Body of pancreas (tissue), 4 donors: ENCODE measurements around the gene FASTK. TPM values are rescaled to one million over a fixed set of nuclear protein-coding genes. Genes with fewer than 3 reads are reported as not detected.

ENCODE experiments used
- ATAC-seq: fragments of 150-250 bp; one replicate; pipeline ENCODE4 v1.9.1; 2016
- DNase-seq, 4 donors: peaks; one replicate each; pipeline ENCODE4 v3.0.0-alpha.2; 2019
- H3K27ac ChIP-seq, 4 donors: fragments of 200-600 bp; sonication (generic); 1 replicate in 3 of 4; 2 replicates in 1 of 4; pipeline versions ENCODE4 v1.5.1 to v1.6.1; 2016 to 2019; ENCODE audit warnings: mild to moderate bottlenecking in 1 of 4, mixed read lengths in 1 of 4, moderate library complexity in 1 of 4
- H3K27me3 ChIP-seq, 2 donors: fragments of 200-600 bp; sonication (generic); one replicate each; pipeline ENCODE4 v1.6.0; 2016; ENCODE audit warnings: mild to moderate bottlenecking in 1 of 2
- H3K36me3 ChIP-seq, 2 donors: fragments of 200-600 bp; sonication (generic); replicated peaks in 1 of 2; 2 replicates each; pipeline ENCODE4 v1.5.1; 2016; ENCODE audit warnings: low read depth in 2 of 2; ENCODE audit not compliant: insufficient read depth in 1 of 2
- H3K4me1 ChIP-seq: fragments of 200-600 bp; sonication (generic); one replicate; pipeline ENCODE4 v1.6.0; 2016
- H3K4me3 ChIP-seq, 2 donors: fragments of 200-600 bp; sonication (generic); 1 replicate in 1 of 2; 2 replicates in 1 of 2; pipeline ENCODE4 v1.5.1; 2016 to 2019
- H3K9me3 ChIP-seq, 3 donors: fragments of 200-600 bp; sonication (generic); 1 replicate in 2 of 3; 2 replicates in 1 of 3; pipeline ENCODE4 v1.5.1; 2016
- CTCF ChIP-seq, 7 experiments: fragments of 450-650 bp in 4 of 7; fragments of 200-600 bp in 3 of 7; sonication (generic) in 3 of 7; IDR thresholded peaks; one replicate each; pipeline ENCODE4 v1.5.1; 2016 to 2019; ENCODE audit warnings: antibody characterized with exemption in 7 of 7
- POLR2A ChIP-seq, 3 donors: fragments of 450-650 bp; IDR thresholded peaks; one replicate each; pipeline ENCODE4 v1.6.1; 2016; ENCODE audit warnings: antibody characterized with exemption in 3 of 3, mild to moderate bottlenecking in 2 of 3
- WGBS, 2 donors: methylation state at CpG; one replicate each; pipeline ENCODE4 v1.1.5; 2017; 5-methylcytosine and 5-hydroxymethylcytosine counted together
- intact Hi-C: fragments of 100-400 bp; cut with DNase I; formaldehyde crosslinking; loops from one replicate; pipeline ENCODE4 v1.15.1; 2023
- total RNA-seq, 2 donors: library from RNA; depleted of rRNA; stranded (reverse); fragments of >200 nt; gene quantifications; one replicate each; pipeline ENCODE4 v1.1.0, GENCODE V29; 2016

Gene FASTK
- total RNA-seq, 2 donors from 2014 or later: 60.7 to 201 TPM

- 83 to 94% methylated on average over 7 to 8 of the region's 8 CpGs for WGBS, 2 donors
- Histone ChIP-seq H3K4me3 (no peak overlapping the region), H3K27me3 (no peaks in the 10 kb centered on the region), H3K4me1 (peaks cover 6% of the 10 kb centered on the region), H3K9me3 (no peaks in the 10 kb centered on the region), H3K27ac (no peak overlapping the region), H3K36me3 (peaks cover 0 to 17% of the 10 kb centered on the region in 2 donors)
- no peak for DNase-seq
- TF ChIP-seq POLR2A (IDR thresholded peaks at IDR 0.05) (no peak), CTCF (IDR thresholded peaks at IDR 0.05) (no peak)
- no peak for ATAC-seq
- intact Hi-C loops: loop anchor here (10.0 kb wide), 1 partner anchor 176 kb away; no protein-coding TSS in a partner anchor
Measured at GRCh38 chr7:151128716-151129115, 48.1 kb upstream of the FASTK start.

- ATAC-seq (no peak), DNase-seq (no peak)
- Histone ChIP-seq H3K9me3 (no peaks in the 10 kb centered on the region), H3K27me3 (no peaks in the 10 kb centered on the region), H3K4me3 (no peak overlapping the region), H3K36me3 (peaks cover 0 to 16% of the 10 kb centered on the region in 2 donors), H3K4me1 (peaks cover 6% of the 10 kb centered on the region), H3K27ac (no peak overlapping the region)
- TF ChIP-seq POLR2A (IDR thresholded peaks at IDR 0.05) (no peak), CTCF (IDR thresholded peaks at IDR 0.05) (no peak)
- intact Hi-C loops: loop anchor here (10.0 kb wide), 1 partner anchor 177 kb away; no protein-coding TSS in a partner anchor
- 81 to 96% methylated on average over 14 of the region's 14 CpGs for WGBS, 2 donors
Measured at GRCh38 chr7:151128144-151128543, 47.5 kb upstream of the FASTK start.

GRCh38 chr7:151126491-151127137 is 46.0 kb upstream of the FASTK start:
- TF ChIP-seq CTCF (IDR thresholded peaks at IDR 0.05): no peak
- no peak for TF ChIP-seq POLR2A (IDR thresholded peaks at IDR 0.05)
- no peak overlapping the region for H3K4me3 ChIP-seq
- DNase-seq (no peak), ATAC-seq (no peak)
- H3K4me1 ChIP-seq: peaks cover 6% of the 10 kb centered on the region
- no peak overlapping the region for H3K27ac ChIP-seq
- peaks cover 0 to 12% of the 10 kb centered on the region in 2 donors for H3K36me3 ChIP-seq
- H3K27me3 ChIP-seq: no peaks in the 10 kb centered on the region
- 65 to 71% methylated on average over 11 to 15 of the region's 19 CpGs for WGBS, 2 donors
- intact Hi-C loops: loop anchor here (10.0 kb wide), 1 partner anchor 178 kb away; no protein-coding TSS in a partner anchor
- H3K9me3 ChIP-seq: no peaks in the 10 kb centered on the region

- H3K9me3 ChIP-seq: no peaks in the 10 kb centered on the region
- ATAC-seq (peak; percentile 12), DNase-seq (no peak)
- no peak overlapping the region for H3K4me3 ChIP-seq
- H3K27me3 ChIP-seq: no peaks in the 10 kb centered on the region
- H3K36me3 ChIP-seq: peaks cover 0 to 15% of the 10 kb centered on the region in 2 donors
- WGBS, 2 donors: 51 to 69% methylated on average over 54 to 56 of the region's 58 CpGs
- no peak for TF ChIP-seq CTCF (IDR thresholded peaks at IDR 0.05)
- no peak for TF ChIP-seq POLR2A (IDR thresholded peaks at IDR 0.05)
- peak overlapping the region in 1 of 4 donors; percentile 44 for H3K27ac ChIP-seq
- H3K4me1 ChIP-seq: peaks cover 6% of the 10 kb centered on the region
- intact Hi-C loops: loop anchor here (10.0 kb wide), 1 partner anchor 179 kb away; no protein-coding TSS in a partner anchor
Measured at GRCh38 chr7:151125846-151126481, 45.4 kb upstream of the FASTK start.
